Left lung (tissue), 10 donors: ENCODE data around the gene ITGA1. TPM values are rescaled to one million over a fixed set of nuclear protein-coding genes. Genes with fewer than 3 reads are reported as not detected.

Experiments
- ATAC-seq: fragments of 200-7000 bp; cut with Tn5 transposase; one replicate; pipeline ENCODE4 v1.9.1; 2020; ENCODE audit warnings: moderate library complexity
- DNase-seq, 4 donors: peaks; one replicate each; pipeline ENCODE4 v3.0.0-alpha.2; 2013 to 2020
- H3K27ac ChIP-seq, 2 donors: fragments of 200-600 bp; sonication (generic) in 1 of 2; one replicate each; pipeline versions ENCODE4 v1.5.0 to v1.8.0; 2020 to 2021
- H3K27me3 ChIP-seq, 2 donors: fragments of 200-600 bp; sonication (generic) in 1 of 2; one replicate each; pipeline versions ENCODE4 v1.5.0 to v1.8.0; 2020 to 2021
- H3K36me3 ChIP-seq, 2 donors: fragments of 200-600 bp; sonication (generic) in 1 of 2; one replicate each; pipeline versions ENCODE4 v1.5.0 to v1.8.0; 2020 to 2021
- H3K4me1 ChIP-seq, 2 donors: fragments of 200-600 bp; one replicate each; pipeline ENCODE4 v1.8.0; 2021
- H3K4me3 ChIP-seq, 2 donors: fragments of 200-600 bp; sonication (generic) in 1 of 2; one replicate each; pipeline versions ENCODE4 v1.5.0 to v1.8.0; 2020 to 2021; ENCODE audit warnings: mild to moderate bottlenecking in 1 of 2
- H3K9me3 ChIP-seq, 2 donors: fragments of 200-600 bp; sonication (generic) in 1 of 2; one replicate each; pipeline versions ENCODE4 v1.5.0 to v1.8.0; 2020 to 2021
- CTCF ChIP-seq, 2 donors: fragments of 200-600 bp; sonication (generic) in 1 of 2; IDR thresholded peaks; one replicate each; pipeline versions ENCODE4 v1.5.0 to v1.8.0; 2021; ENCODE audit warnings: antibody characterized with exemption in 2 of 2
- intact Hi-C, 2 donors: fragments of 100-400 bp; cut with DNase I; formaldehyde crosslinking; loops; one replicate each; pipeline versions ENCODE4 v1.11.2 to v1.14.2; 2022
- polyA plus RNA-seq, 6 donors: library from polyadenylated mRNA; unstranded; fragments of 120-200 nt; gene quantifications; one replicate each; pipeline ENCODE4 v1.2.1, GENCODE V29; 2013; ENCODE audit not compliant: insufficient read length in 6 of 6
- total RNA-seq, 2 donors: library from RNA; stranded (reverse); fragmentation: NEBNext Ultra II Directional; extraction: Animal tissue kit (Norgen Biotek cat#: 25700); gene quantifications; one replicate each; pipeline ENCODE4 v1.2.1, GENCODE V29; 2021
- donor health status: DM: no; HTN: yes; CAD: no.
- donor health status: DM: no; HTN: no; CAD: no.

Gene ITGA1
- total and polyA plus RNA-seq, 8 donors, result 67.8 to 127 (median 88.2) TPM

- no peaks in the 10 kb centered on the region for H3K36me3 ChIP-seq
- ATAC-seq (no peak), DNase-seq (no peak)
- no peak for TF ChIP-seq CTCF (IDR thresholded peaks at IDR 0.05)
- no peaks in the 10 kb centered on the region for H3K4me1 ChIP-seq
- no peaks in the 10 kb centered on the region for H3K9me3 ChIP-seq
- H3K4me3 ChIP-seq, result no peak overlapping the region
- H3K27me3 ChIP-seq, result no peaks in the 10 kb centered on the region
- intact Hi-C loops, result no loop called here
- no peak overlapping the region for H3K27ac ChIP-seq
Observed at GRCh38 chr5:52878656-52879055, 90.9 kb downstream of the ITGA1 start.

- intact Hi-C loops, result no loop called here
- Histone ChIP-seq H3K4me1 (no peaks in the 10 kb centered on the region), H3K36me3 (no peaks in the 10 kb centered on the region), H3K9me3 (no peaks in the 10 kb centered on the region), H3K27ac (no peak overlapping the region), H3K27me3 (no peaks in the 10 kb centered on the region), H3K4me3 (no peak overlapping the region)
- no peak for TF ChIP-seq CTCF (IDR thresholded peaks at IDR 0.05)
- DNase-seq (no peak), ATAC-seq (no peak)
Observed at GRCh38 chr5:52880541-52880940, 92.8 kb downstream of the ITGA1 start.

- DNase-seq (no peak), ATAC-seq (no peak)
- H3K9me3 ChIP-seq, result no peaks in the 10 kb centered on the region
- H3K4me1 ChIP-seq, result no peaks in the 10 kb centered on the region
- no peaks in the 10 kb centered on the region for H3K36me3 ChIP-seq
- H3K27me3 ChIP-seq, result no peaks in the 10 kb centered on the region
- H3K27ac ChIP-seq, result no peak overlapping the region
- intact Hi-C loops, result no loop called here
- H3K4me3 ChIP-seq, result no peak overlapping the region
- no peak for TF ChIP-seq CTCF (IDR thresholded peaks at IDR 0.05)
Observed at GRCh38 chr5:52881468-52881867, 93.8 kb downstream of the ITGA1 start.

GRCh38 chr5:52883110-52883509 is 95.4 kb downstream of the ITGA1 start:
- Histone ChIP-seq H3K9me3 (no peaks in the 10 kb centered on the region), H3K4me1 (no peaks in the 10 kb centered on the region), H3K36me3 (peaks cover 0 to 3% of the 10 kb centered on the region in 2 donors), H3K27me3 (no peaks in the 10 kb centered on the region), H3K27ac (no peak overlapping the region), H3K4me3 (no peak overlapping the region)
- DNase-seq (no peak), ATAC-seq (no peak)
- no peak for TF ChIP-seq CTCF (IDR thresholded peaks at IDR 0.05)
- intact Hi-C loops, result no loop called here

GRCh38 chr5:52884453-52884852 is 96.7 kb downstream of the ITGA1 start:
- H3K36me3 ChIP-seq, result peaks cover 0 to 10% of the 10 kb centered on the region in 2 donors

More at GRCh38 chr5:52884453-52884852, 96.7 kb downstream of the ITGA1 start:
- intact Hi-C loops, result no loop called here
- Histone ChIP-seq H3K9me3 (no peaks in the 10 kb centered on the region), H3K27ac (no peak overlapping the region), H3K4me3 (no peak overlapping the region), H3K4me1 (no peaks in the 10 kb centered on the region), H3K27me3 (no peaks in the 10 kb centered on the region)
- TF ChIP-seq CTCF (IDR thresholded peaks at IDR 0.05), result no peak
- no peak for ATAC-seq
- no peak for DNase-seq
